ENCODE measurements around the gene VWA3B.
A peak's percentile ranks its signal among the peaks of the same experiment; 100 is the strongest.

VWA3B gene

DNA sequence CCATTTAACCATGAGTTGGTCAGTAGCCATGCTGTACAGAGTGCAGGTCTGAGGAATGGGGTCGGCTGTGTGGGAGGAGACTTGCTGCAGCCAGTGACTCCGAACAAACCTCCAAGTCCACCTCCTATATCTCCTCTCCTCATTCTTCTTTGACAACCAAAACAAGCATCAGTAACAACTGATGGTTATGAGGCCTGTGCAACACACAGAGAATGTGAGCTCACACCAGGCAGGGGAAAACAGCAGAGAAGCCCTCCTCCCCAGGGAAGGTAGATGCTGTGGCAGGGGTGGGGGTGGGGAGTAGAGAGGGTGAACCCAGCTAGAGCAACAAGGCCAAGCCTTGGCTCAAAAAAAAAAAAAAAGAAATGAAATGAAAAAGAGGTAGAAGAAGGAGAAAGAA lies 247.0 kb downstream of the VWA3B start:
- Mint-ChIP-seq H3K9me3 (peaks cover 12% of the 10 kb centered on the region), H3K4me1 (peaks cover 16% of the 10 kb centered on the region), H3K27me3 (ENCODE audit: low read depth, poor library complexity) (peaks cover 25% of the 10 kb centered on the region), H3K4me3 (peak overlapping the region; percentile 7), H3K36me3 (ENCODE audit: low read depth) (no peaks in the 10 kb centered on the region), H3K27ac (no peak overlapping the region)
- TF ChIP-seq, protein P1, sequence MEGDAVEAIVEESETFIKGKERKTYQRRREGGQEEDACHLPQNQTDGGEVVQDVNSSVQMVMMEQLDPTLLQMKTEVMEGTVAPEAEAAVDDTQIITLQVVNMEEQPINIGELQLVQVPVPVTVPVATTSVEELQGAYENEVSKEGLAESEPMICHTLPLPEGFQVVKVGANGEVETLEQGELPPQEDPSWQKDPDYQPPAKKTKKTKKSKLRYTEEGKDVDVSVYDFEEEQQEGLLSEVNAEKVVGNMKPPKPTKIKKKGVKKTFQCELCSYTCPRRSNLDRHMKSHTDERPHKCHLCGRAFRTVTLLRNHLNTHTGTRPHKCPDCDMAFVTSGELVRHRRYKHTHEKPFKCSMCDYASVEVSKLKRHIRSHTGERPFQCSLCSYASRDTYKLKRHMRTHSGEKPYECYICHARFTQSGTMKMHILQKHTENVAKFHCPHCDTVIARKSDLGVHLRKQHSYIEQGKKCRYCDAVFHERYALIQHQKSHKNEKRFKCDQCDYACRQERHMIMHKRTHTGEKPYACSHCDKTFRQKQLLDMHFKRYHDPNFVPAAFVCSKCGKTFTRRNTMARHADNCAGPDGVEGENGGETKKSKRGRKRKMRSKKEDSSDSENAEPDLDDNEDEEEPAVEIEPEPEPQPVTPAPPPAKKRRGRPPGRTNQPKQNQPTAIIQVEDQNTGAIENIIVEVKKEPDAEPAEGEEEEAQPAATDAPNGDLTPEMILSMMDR (IDR thresholded peaks at IDR 0.05): no peak
- DNase-seq: no peak

DNA sequence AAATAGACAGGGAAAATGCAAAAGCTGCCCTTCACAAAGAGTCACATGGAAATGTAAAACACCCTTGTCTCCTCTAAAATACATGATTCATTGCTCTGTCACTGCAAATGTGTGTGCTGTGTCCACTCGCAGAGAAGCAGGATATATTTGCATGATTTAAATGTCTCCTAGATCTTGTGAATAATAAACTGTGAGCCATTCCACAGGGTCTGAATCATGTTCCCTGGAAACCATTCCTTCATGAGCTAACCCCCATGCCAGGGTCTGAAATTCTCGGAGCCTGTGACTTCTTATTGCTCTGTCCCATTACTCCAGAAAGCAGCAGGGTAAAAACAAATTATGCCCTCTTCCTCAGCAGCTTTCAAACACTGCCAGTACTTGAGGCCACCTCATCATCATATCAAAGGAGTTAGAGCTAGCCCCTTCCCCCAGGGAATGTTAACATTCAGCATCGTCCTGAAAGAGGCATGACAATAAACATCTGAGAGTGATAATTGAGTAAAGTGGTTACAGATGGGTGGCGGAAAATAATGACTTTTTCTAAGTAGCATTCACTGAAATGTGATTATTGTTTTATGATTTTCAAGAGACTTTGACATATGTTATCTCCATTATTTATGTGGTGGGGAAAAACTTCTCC lies 247.6 kb downstream of the VWA3B start:
- Mint-ChIP-seq H3K36me3 (ENCODE audit: low read depth) (no peaks in the 10 kb centered on the region), H3K9me3 (peaks cover 12% of the 10 kb centered on the region), H3K4me3 (peak overlapping the region; percentile 7), H3K27ac (no peak overlapping the region), H3K27me3 (ENCODE audit: low read depth, poor library complexity) (peaks cover 30% of the 10 kb centered on the region), H3K4me1 (peaks cover 16% of the 10 kb centered on the region)
- TF ChIP-seq, protein P1 (IDR thresholded peaks at IDR 0.05): no peak
- DNase-seq: no peak

DNA sequence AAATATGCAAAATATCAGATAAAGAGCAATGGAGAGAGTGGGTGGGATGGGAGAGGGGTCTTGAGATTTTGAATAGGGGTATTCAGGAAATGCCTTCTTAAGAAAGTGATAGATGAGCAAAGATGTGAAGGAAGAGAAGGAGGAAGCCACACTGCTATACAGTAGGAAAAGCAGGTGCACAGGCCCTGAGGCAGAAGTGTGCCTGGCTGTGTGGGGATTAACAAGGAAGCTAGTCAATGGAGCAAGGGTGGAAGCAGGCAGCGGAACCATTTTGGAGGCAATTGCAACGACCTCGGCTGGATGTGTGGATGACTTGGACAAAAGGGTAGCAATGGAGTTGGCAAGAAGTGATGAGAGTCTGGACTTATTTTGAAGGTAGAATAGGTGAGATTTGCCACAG lies 248.3 kb downstream of the VWA3B start:
- Mint-ChIP-seq H3K9me3 (peaks cover 12% of the 10 kb centered on the region), H3K4me1 (peaks cover 16% of the 10 kb centered on the region), H3K27me3 (ENCODE audit: low read depth, poor library complexity) (peaks cover 30% of the 10 kb centered on the region), H3K36me3 (ENCODE audit: low read depth) (no peaks in the 10 kb centered on the region), H3K27ac (no peak overlapping the region), H3K4me3 (no peak overlapping the region)
- TF ChIP-seq, protein P1 (IDR thresholded peaks at IDR 0.05): no peak
- DNase-seq: no peak

DNA sequence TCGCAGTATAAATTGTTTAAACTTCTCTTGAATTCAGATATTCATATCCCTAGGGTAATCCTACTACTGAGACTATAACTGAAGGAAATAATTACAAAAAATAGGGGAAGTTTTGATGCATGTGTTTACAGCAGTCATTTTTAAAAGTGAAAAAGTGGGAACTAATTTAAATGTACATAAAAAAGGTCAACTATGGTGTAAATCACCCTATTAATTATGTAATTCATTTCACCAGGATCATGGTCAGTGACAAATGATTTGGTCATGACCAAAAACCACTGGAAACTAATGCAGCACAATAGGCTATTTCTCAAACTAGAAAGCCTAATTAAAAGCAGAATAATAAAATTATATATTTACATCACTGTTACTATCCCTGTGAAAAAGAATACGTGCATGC lies 254.3 kb downstream of the VWA3B start:
- H3K27ac Mint-ChIP-seq: no peak overlapping the region
- no peak overlapping the region for H3K4me3 Mint-ChIP-seq
- DNase-seq: no peak
- TF ChIP-seq, protein P1 (IDR thresholded peaks at IDR 0.05): no peak
- peaks cover 4% of the 10 kb centered on the region for H3K4me1 Mint-ChIP-seq
- no peaks in the 10 kb centered on the region for H3K36me3 Mint-ChIP-seq (ENCODE audit: low read depth)
- peaks cover 12% of the 10 kb centered on the region for H3K9me3 Mint-ChIP-seq
- H3K27me3 Mint-ChIP-seq (ENCODE audit: low read depth, poor library complexity): peaks cover 65% of the 10 kb centered on the region

DNA sequence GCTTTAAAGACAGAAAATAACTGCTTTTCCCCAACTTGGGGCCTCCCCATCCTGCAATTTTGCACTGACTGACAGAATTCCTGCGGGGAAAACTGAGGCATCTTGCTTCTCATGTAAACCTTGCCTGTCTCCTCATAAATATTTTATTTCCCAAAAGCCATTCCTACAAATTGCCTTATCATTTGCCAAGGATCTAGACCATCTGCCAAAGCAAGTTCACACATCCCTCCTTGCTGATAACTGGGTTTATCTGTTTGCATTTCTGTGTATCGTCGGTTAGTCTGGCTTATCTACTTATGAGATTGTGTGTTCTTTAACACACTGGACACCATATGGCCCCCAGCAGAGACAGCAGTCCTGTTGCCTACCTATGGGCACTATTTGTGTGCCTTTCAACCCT lies 256.3 kb downstream of the VWA3B start:
- Mint-ChIP-seq H3K4me1 (peaks cover 5% of the 10 kb centered on the region), H3K36me3 (ENCODE audit: low read depth) (no peaks in the 10 kb centered on the region), H3K4me3 (no peak overlapping the region), H3K27me3 (ENCODE audit: low read depth, poor library complexity) (peaks cover 79% of the 10 kb centered on the region), H3K9me3 (peaks cover 3% of the 10 kb centered on the region), H3K27ac (no peak overlapping the region)
- DNase-seq: no peak
- TF ChIP-seq, protein P1 (IDR thresholded peaks at IDR 0.05): no peak

Measured in nephron progenitor cell (in vitro differentiated cells).